ES-I3 (cell line): ENCODE measurements around the gene ZNF524.

Source experiments
- H3K36me3 ChIP-seq: 2 replicates; pipeline ENCODE4 v1.6.1; 2013; ENCODE audit warnings: mild to moderate bottlenecking, low read length, control low read depth, moderate library complexity; ENCODE audit not compliant: insufficient read depth
- H3K4me1 ChIP-seq: 2 replicates; pipeline ENCODE4 v1.6.1; 2013; ENCODE audit warnings: mild to moderate bottlenecking, control low read depth, low read length; ENCODE audit not compliant: insufficient read depth
- H3K9ac ChIP-seq: 2 replicates; pipeline ENCODE4 v1.6.1; 2013; ENCODE audit warnings: low read depth, mild to moderate bottlenecking, low read length, moderate library complexity
- H3K9me3 ChIP-seq: 2 replicates; pipeline ENCODE4 v1.6.1; 2013; ENCODE audit warnings: mild to moderate bottlenecking, low read length, moderate library complexity; ENCODE audit not compliant: control insufficient read depth, insufficient read depth

The ZNF524 gene

GRCh38 chr19:55642153-55643002, 42.3 kb downstream of the ZNF524 start:
- Histone ChIP-seq H3K36me3 (peaks cover 9% of the 10 kb centered on the region), H3K9ac (peak overlapping the region; percentile 89), H3K9me3 (no peaks in the 10 kb centered on the region), H3K4me1 (no peaks in the 10 kb centered on the region; the same call in 1 of the 2 replicates)

- H3K4me1 ChIP-seq, result no peaks in the 10 kb centered on the region; the same call in 1 of the 2 replicates
- H3K36me3 ChIP-seq, result peaks cover 9% of the 10 kb centered on the region
- H3K9me3 ChIP-seq, result no peaks in the 10 kb centered on the region
- peak within 1 kb of the TSS; percentile 89 for H3K9ac ChIP-seq
These were observed 43.2 kb downstream of the ZNF524 start, which contains the start of gene ZNF581 for GRCh38 chr19:55643003-55643886. Gene ZNF581 (plus strand): TSS chr19:55643649. CDS start chr19:55644572, 923 bp downstream.

GRCh38 chr19:55643887-55644176, 43.7 kb downstream of the ZNF524 start:
- Histone ChIP-seq H3K9me3 (no peaks in the 10 kb centered on the region), H3K4me1 (no peaks in the 10 kb centered on the region; the same call in 1 of the 2 replicates), H3K36me3 (peaks cover 9% of the 10 kb centered on the region), H3K9ac (peak overlapping the region; percentile 65)

- Histone ChIP-seq H3K36me3 (peaks cover 9% of the 10 kb centered on the region), H3K9ac (peak overlapping the region; percentile 65), H3K9me3 (no peaks in the 10 kb centered on the region), H3K4me1 (no peaks in the 10 kb centered on the region; the same call in 1 of the 2 replicates)
These were observed 44.2 kb downstream of the ZNF524 start for GRCh38 chr19:55644191-55644833.

GRCh38 chr19:55644842-55645511, 44.9 kb downstream of the ZNF524 start:
- Histone ChIP-seq H3K9ac (no peak overlapping the region), H3K36me3 (peaks cover 9% of the 10 kb centered on the region), H3K9me3 (no peaks in the 10 kb centered on the region), H3K4me1 (no peaks in the 10 kb centered on the region; the same call in 1 of the 2 replicates)

GRCh38 chr19:55645512-55645881, 45.4 kb downstream of the ZNF524 start:
- H3K4me1 ChIP-seq, result no peaks in the 10 kb centered on the region; the same call in 1 of the 2 replicates
- no peak overlapping the region for H3K9ac ChIP-seq
- H3K36me3 ChIP-seq, result peaks cover 9% of the 10 kb centered on the region
- no peaks in the 10 kb centered on the region for H3K9me3 ChIP-seq

GRCh38 chr19:55646889-55647731, 47.0 kb downstream of the ZNF524 start:
- Histone ChIP-seq H3K9ac (peak overlapping the region; percentile 92), H3K4me1 (no peaks in the 10 kb centered on the region; the same call in 1 of the 2 replicates), H3K36me3 (peaks cover 9% of the 10 kb centered on the region), H3K9me3 (no peaks in the 10 kb centered on the region)

GRCh38 chr19:55647732-55648584, 47.9 kb downstream of the ZNF524 start, which contains the start of gene CCDC106:
Gene CCDC106 (plus strand): TSS chr19:55648212. CDS start chr19:55649047, 835 bp downstream.
- H3K36me3 ChIP-seq, result peaks cover 9% of the 10 kb centered on the region

GRCh38 chr19:55648585-55649267, 48.6 kb downstream of the ZNF524 start:
- Histone ChIP-seq H3K4me1 (no peaks in the 10 kb centered on the region; the same call in 1 of the 2 replicates), H3K9me3 (no peaks in the 10 kb centered on the region), H3K36me3 (peaks cover 9% of the 10 kb centered on the region), H3K9ac (peak overlapping the region; percentile 92; the same call in 1 of the 2 replicates)

More at GRCh38 chr19:55647732-55648584, 47.9 kb downstream of the ZNF524 start, which contains the start of gene CCDC106:
- Histone ChIP-seq H3K4me1 (no peaks in the 10 kb centered on the region; the same call in 1 of the 2 replicates), H3K9ac (peak within 1 kb of the TSS; percentile 92), H3K9me3 (no peaks in the 10 kb centered on the region)

- Histone ChIP-seq H3K9me3 (no peaks in the 10 kb centered on the region), H3K36me3 (peaks cover 9% of the 10 kb centered on the region), H3K9ac (no peak overlapping the region), H3K4me1 (no peaks in the 10 kb centered on the region)
These were observed 49.4 kb downstream of the ZNF524 start for GRCh38 chr19:55649268-55650125.

GRCh38 chr19:55650126-55650557, 50.1 kb downstream of the ZNF524 start:
- Histone ChIP-seq H3K9me3 (no peaks in the 10 kb centered on the region), H3K36me3 (peaks cover 6% of the 10 kb centered on the region), H3K4me1 (no peaks in the 10 kb centered on the region), H3K9ac (no peak overlapping the region)
